Neural cell (in vitro differentiated cells): ENCODE results near the gene BST1. TPM values are rescaled to one million over a fixed set of nuclear protein-coding genes. Genes with fewer than 3 reads are reported as not detected.

Experiments used
- H2AFZ ChIP-seq: fragments of 200-600, 300-800 bp; sonication (generic), shearing (Covaris generic); 2 replicates; pipeline ENCODE4 v1.6.0; 2014; ENCODE audit warnings: low read depth, mild to moderate bottlenecking, antibody characterized with exemption, low read length, moderate library complexity
- H3F3A ChIP-seq: fragments of 200-600 bp; shearing (Covaris generic); 2 replicates; pipeline ENCODE4 v1.6.1; 2016; ENCODE audit warnings: mild to moderate bottlenecking, moderate library complexity, mixed read lengths, antibody characterized with exemption, low read length; ENCODE audit not compliant: insufficient read depth, poor library complexity, severe bottlenecking
- H3K27ac ChIP-seq: fragments of 200-600, 300-800 bp; sonication (generic), shearing (Covaris generic); 2 replicates; pipeline ENCODE4 v1.5.1; 2014; ENCODE audit warnings: mild to moderate bottlenecking, low read length, moderate library complexity
- H3K27me3 ChIP-seq: fragments of 300-800, 200-600 bp; sonication (generic), shearing (Covaris generic); 2 replicates; pipeline ENCODE4 v1.6.0; 2014; ENCODE audit warnings: mild to moderate bottlenecking, low read depth, low read length, moderate library complexity; ENCODE audit not compliant: insufficient read depth
- H3K36me3 ChIP-seq: fragments of 300-800, 200-600 bp; sonication (generic), shearing (Covaris generic); 2 replicates; pipeline ENCODE4 v1.5.1; 2014; ENCODE audit warnings: mild to moderate bottlenecking, antibody characterized with exemption, low read length, moderate library complexity; ENCODE audit not compliant: insufficient read depth
- H3K4me2 ChIP-seq: fragments of 300-800, 200-600 bp; sonication (generic), shearing (Covaris generic); 2 replicates; pipeline ENCODE4 v1.6.0; 2014; ENCODE audit warnings: mild to moderate bottlenecking, low read length
- H3K4me3 ChIP-seq: fragments of 300-800, 200-600 bp; sonication (generic), shearing (Covaris generic); 2 replicates; pipeline ENCODE4 v1.5.1; 2014; ENCODE audit warnings: mild to moderate bottlenecking, low read length, moderate library complexity
- H3K79me2 ChIP-seq: fragments of 200-600 bp; shearing (Covaris generic); replicated peaks from 2 replicates; pipeline ENCODE4 v1.6.0; 2014; ENCODE audit warnings: mild to moderate bottlenecking, low read length, moderate library complexity; ENCODE audit not compliant: insufficient read depth
- H3K9ac ChIP-seq: fragments of 300-800, 200-600 bp; sonication (generic), shearing (Covaris generic); 2 replicates; pipeline ENCODE4 v1.6.1; 2016; ENCODE audit warnings: mild to moderate bottlenecking, low read length, mixed read lengths
- H3K9me2 ChIP-seq: fragments of 200-600 bp; shearing (Covaris generic); 2 replicates; pipeline ENCODE4 v1.6.1; 2016; ENCODE audit warnings: mild to moderate bottlenecking, low read length, mixed read lengths; ENCODE audit not compliant: insufficient read depth
- H3K9me3 ChIP-seq: fragments of 200-600, 300-800 bp; sonication (generic), shearing (Covaris generic); 2 replicates; pipeline ENCODE4 v1.6.1; 2016; ENCODE audit warnings: mild to moderate bottlenecking, mixed run types, low read length, moderate library complexity, mixed read lengths
- H4K20me1 ChIP-seq: fragments of 200-600 bp; shearing (Covaris generic); 2 replicates; pipeline ENCODE4 v1.6.1; 2016; ENCODE audit warnings: mild to moderate bottlenecking, mixed run types; ENCODE audit not compliant: insufficient read depth
- CTCF ChIP-seq: fragments of 450-650 bp; IDR thresholded peaks from 2 replicates; pipeline ENCODE4 v1.5.1; 2014; ENCODE audit warnings: antibody characterized with exemption, mild to moderate bottlenecking, moderate library complexity; ENCODE audit not compliant: poor library complexity, severe bottlenecking
- EP300 ChIP-seq: fragments of 450-650 bp; conservative IDR thresholded peaks from 2 replicates; pipeline ENCODE4 v1.6.1; 2014; ENCODE audit warnings: antibody characterized with exemption, mild to moderate bottlenecking, moderate library complexity; ENCODE audit not compliant: poor library complexity, severe bottlenecking
- MXI1 ChIP-seq: fragments of 450-650 bp; conservative IDR thresholded peaks from 2 replicates; pipeline ENCODE4 v1.6.1; 2014; ENCODE audit warnings: antibody characterized with exemption, mild to moderate bottlenecking; ENCODE audit not compliant: poor library complexity, severe bottlenecking
- RAD21 ChIP-seq: fragments of 450-650 bp; conservative IDR thresholded peaks from 2 replicates; pipeline ENCODE4 v1.6.1; 2014; ENCODE audit warnings: antibody characterized with exemption, mild to moderate bottlenecking, moderate library complexity
- SMC3 ChIP-seq: fragments of 450-650 bp; conservative IDR thresholded peaks from 2 replicates; pipeline ENCODE4 v1.6.1; 2014; ENCODE audit warnings: antibody characterized with exemption, mild to moderate bottlenecking, moderate library complexity; ENCODE audit not compliant: poor library complexity
- TAF1 ChIP-seq: IDR thresholded peaks from 2 replicates; pipeline ENCODE4 v1.6.1; 2012; ENCODE audit warnings: low read depth
- polyA plus RNA-seq: library from polyadenylated mRNA; depleted of rRNA; stranded (reverse); fragments of >200 nt; gene quantifications from 2 replicates; pipeline ENCODE4 v1.2.3, GENCODE V29; 2014
- TF ChIP-seq, protein P1 (sequence below): IDR thresholded peaks from 2 replicates; pipeline ENCODE4 v1.6.1; 2012; ENCODE audit warnings: borderline replicate concordance

Gene BST1
- polyA plus RNA-seq, 1 donor from 2014 or later = 1.6 TPM

GRCh38 chr4:15781427-15782095, 78.7 kb downstream of the BST1 start:
- Histone ChIP-seq H3K27me3 (peaks cover 40% of the 10 kb centered on the region), H2AFZ (no peak overlapping the region), H3K79me2 (no peaks in the 10 kb centered on the region), H3K4me2 (no peak overlapping the region), H3K27ac (no peak overlapping the region), H3F3A (no peaks in the 10 kb centered on the region), H3K36me3 (no peaks in the 10 kb centered on the region), H3K9me3 (no peaks in the 10 kb centered on the region), H4K20me1 (no peaks in the 10 kb centered on the region), H3K9ac (no peak overlapping the region), H3K9me2 (no peaks in the 10 kb centered on the region), H3K4me3 (no peak overlapping the region)
- TF ChIP-seq EP300 = no peak
- TF ChIP-seq CTCF = no peak
- TF ChIP-seq SMC3 = no peak
- TF ChIP-seq TAF1 = no peak
- no peak for TF ChIP-seq MXI1
- TF ChIP-seq, protein P1, sequence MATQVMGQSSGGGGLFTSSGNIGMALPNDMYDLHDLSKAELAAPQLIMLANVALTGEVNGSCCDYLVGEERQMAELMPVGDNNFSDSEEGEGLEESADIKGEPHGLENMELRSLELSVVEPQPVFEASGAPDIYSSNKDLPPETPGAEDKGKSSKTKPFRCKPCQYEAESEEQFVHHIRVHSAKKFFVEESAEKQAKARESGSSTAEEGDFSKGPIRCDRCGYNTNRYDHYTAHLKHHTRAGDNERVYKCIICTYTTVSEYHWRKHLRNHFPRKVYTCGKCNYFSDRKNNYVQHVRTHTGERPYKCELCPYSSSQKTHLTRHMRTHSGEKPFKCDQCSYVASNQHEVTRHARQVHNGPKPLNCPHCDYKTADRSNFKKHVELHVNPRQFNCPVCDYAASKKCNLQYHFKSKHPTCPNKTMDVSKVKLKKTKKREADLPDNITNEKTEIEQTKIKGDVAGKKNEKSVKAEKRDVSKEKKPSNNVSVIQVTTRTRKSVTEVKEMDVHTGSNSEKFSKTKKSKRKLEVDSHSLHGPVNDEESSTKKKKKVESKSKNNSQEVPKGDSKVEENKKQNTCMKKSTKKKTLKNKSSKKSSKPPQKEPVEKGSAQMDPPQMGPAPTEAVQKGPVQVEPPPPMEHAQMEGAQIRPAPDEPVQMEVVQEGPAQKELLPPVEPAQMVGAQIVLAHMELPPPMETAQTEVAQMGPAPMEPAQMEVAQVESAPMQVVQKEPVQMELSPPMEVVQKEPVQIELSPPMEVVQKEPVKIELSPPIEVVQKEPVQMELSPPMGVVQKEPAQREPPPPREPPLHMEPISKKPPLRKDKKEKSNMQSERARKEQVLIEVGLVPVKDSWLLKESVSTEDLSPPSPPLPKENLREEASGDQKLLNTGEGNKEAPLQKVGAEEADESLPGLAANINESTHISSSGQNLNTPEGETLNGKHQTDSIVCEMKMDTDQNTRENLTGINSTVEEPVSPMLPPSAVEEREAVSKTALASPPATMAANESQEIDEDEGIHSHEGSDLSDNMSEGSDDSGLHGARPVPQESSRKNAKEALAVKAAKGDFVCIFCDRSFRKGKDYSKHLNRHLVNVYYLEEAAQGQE = no peak
- TF ChIP-seq RAD21 = no peak

Other genes starting within 250 kb of the BST1 start
- gene CC2D2A, start 233.2 kb upstream of the BST1 start, polyA plus RNA-seq = 8.6 and 10.7 TPM in 2 replicates
- 67.3 and 70.6 TPM in 2 replicates for gene FBXL5, start 47.7 kb upstream of the BST1 start, polyA plus RNA-seq
- gene FAM200B, start 21.2 kb upstream of the BST1 start, polyA plus RNA-seq = 182 and 238 TPM in 2 replicates
- gene CD38, start 75.3 kb downstream of the BST1 start, polyA plus RNA-seq = 0.21 TPM in 1 of 2 replicates, not detected in the other
- gene FGFBP1, start 235.7 kb downstream of the BST1 start, polyA plus RNA-seq = not detected in 2 replicates